ENCODE measurements around the gene ZNF276.

GRCh38 chr16:89744813-89745212, 23.5 kb downstream of the ZNF276 start:
- TF ChIP-seq EZH2phosphoT487 (IDR thresholded peaks at IDR 0.05; ENCODE audit: insufficient read depth, low read depth), result no peak
- no peak for TF ChIP-seq EZH2 (IDR thresholded peaks at IDR 0.05; ENCODE audit: insufficient read depth, poor library complexity, severe bottlenecking)

Measured in GM23248 (cell line).